SK-N-SH treated with all-trans-retinoic acid at 6 μM for 48 hours (cell line): ENCODE measurements around the gene SLC4A1AP.

Source experiments
- ATAC-seq: fragments of 200-7000 bp; cut with Tn5 transposase; 3 replicates; pipeline ENCODE4 v1.9.1; 2020; ENCODE audit warnings: mild to moderate bottlenecking, moderate library complexity
- ARNTL ChIP-seq: fragments of 450-650 bp; formaldehyde crosslinking; IDR thresholded peaks from 2 replicates; pipeline ENCODE4 v1.5.0; 2020; ENCODE audit warnings: low read depth, mild to moderate bottlenecking, moderate library complexity, borderline replicate concordance
- BACH2 ChIP-seq: fragments of 250-450 bp; sonication (Bioruptor Pico); IDR thresholded peaks from 2 replicates; pipeline ENCODE4 v1.9.0; 2021; ENCODE audit warnings: mild to moderate bottlenecking, borderline replicate concordance
- CSDC2 ChIP-seq: fragments of 250-450 bp; sonication (Bioruptor Pico); IDR thresholded peaks from 2 replicates; pipeline ENCODE4 v1.5.0; 2020; ENCODE audit warnings: mild to moderate bottlenecking, moderate library complexity
- CSRNP3 ChIP-seq: fragments of 250-450 bp; sonication (Bioruptor Pico); IDR thresholded peaks from 2 replicates; pipeline ENCODE4 v1.5.1; 2021; ENCODE audit warnings: mild to moderate bottlenecking, moderate library complexity
- ESRRG ChIP-seq: fragments of 250-450 bp; sonication (Bioruptor Pico); IDR thresholded peaks from 2 replicates; pipeline ENCODE4 v1.6.1; 2021; ENCODE audit warnings: mild to moderate bottlenecking
- GLIS3 ChIP-seq: fragments of 250-450 bp; sonication (Bioruptor Pico); IDR thresholded peaks from 2 replicates; pipeline ENCODE4 v1.5.0; 2020; ENCODE audit warnings: mild to moderate bottlenecking, moderate library complexity
- ISL1 ChIP-seq: fragments of 250-450 bp; sonication (Bioruptor Pico); IDR thresholded peaks from 2 replicates; pipeline ENCODE4 v2.1.2; 2022; ENCODE audit warnings: mild to moderate bottlenecking, moderate library complexity
- OSR1 ChIP-seq: fragments of 250-450 bp; sonication (Bioruptor Pico); IDR thresholded peaks from 2 replicates; pipeline ENCODE4 v1.8.0; 2022; ENCODE audit warnings: moderate library complexity, mild to moderate bottlenecking, inconsistent platforms
- PATZ1 ChIP-seq: fragments of 250-450 bp; sonication (Bioruptor Pico); IDR thresholded peaks from 2 replicates; pipeline ENCODE4 v1.8.0; 2020; ENCODE audit warnings: mild to moderate bottlenecking, moderate library complexity, borderline replicate concordance
- RARB ChIP-seq: fragments of 250-450 bp; sonication (Bioruptor Pico); IDR thresholded peaks from 2 replicates; pipeline ENCODE4 v1.8.0; 2021; ENCODE audit warnings: mild to moderate bottlenecking, moderate library complexity
- TCF4 ChIP-seq: fragments of 250-450 bp; sonication (Bioruptor Pico); IDR thresholded peaks from 2 replicates; pipeline ENCODE4 v1.8.0; 2021; ENCODE audit warnings: mild to moderate bottlenecking, moderate library complexity, borderline replicate concordance
- TOX ChIP-seq: fragments of 250-450 bp; sonication (Bioruptor Pico); IDR thresholded peaks from 2 replicates; pipeline ENCODE4 v1.8.0; 2021; ENCODE audit warnings: mild to moderate bottlenecking, moderate library complexity, borderline replicate concordance
- ZC3H10 ChIP-seq: fragments of 250-450 bp; sonication (Bioruptor Pico); IDR thresholded peaks from 2 replicates; pipeline ENCODE4 v1.5.1; 2021; ENCODE audit warnings: mild to moderate bottlenecking, moderate library complexity
- ZFP3 ChIP-seq: fragments of 250-450 bp; sonication (Bioruptor Pico); IDR thresholded peaks from 2 replicates; pipeline ENCODE4 v1.5.0; 2020; ENCODE audit warnings: mild to moderate bottlenecking, moderate library complexity
- ZFP30 ChIP-seq: fragments of 450-650 bp; formaldehyde crosslinking; IDR thresholded peaks from 2 replicates; pipeline ENCODE4 v1.5.0; 2022; ENCODE audit warnings: mild to moderate bottlenecking, moderate library complexity
- ZNF70 ChIP-seq: fragments of 450-650 bp; formaldehyde crosslinking; IDR thresholded peaks from 2 replicates; pipeline ENCODE4 v1.5.0; 2020; ENCODE audit warnings: mild to moderate bottlenecking, moderate library complexity
- TF ChIP-seq, protein P1 (sequence below): fragments of 250-450 bp; sonication (Bioruptor Pico); IDR thresholded peaks from 2 replicates; pipeline ENCODE4 v1.5.1; 2020; ENCODE audit warnings: low read depth, mild to moderate bottlenecking, moderate library complexity
- TF ChIP-seq, protein P2 (sequence below): fragments of 250-450 bp; sonication (Bioruptor Pico); IDR thresholded peaks from 2 replicates; pipeline ENCODE4 v1.8.0; 2021; ENCODE audit warnings: low read depth, mild to moderate bottlenecking, moderate library complexity, borderline replicate concordance
- TF ChIP-seq, protein P3 (sequence below): fragments of 250-450 bp; sonication (Bioruptor Pico); IDR thresholded peaks from 2 replicates; pipeline ENCODE4 v1.5.0; 2020; ENCODE audit warnings: mild to moderate bottlenecking, moderate library complexity

The SLC4A1AP gene

DNA sequence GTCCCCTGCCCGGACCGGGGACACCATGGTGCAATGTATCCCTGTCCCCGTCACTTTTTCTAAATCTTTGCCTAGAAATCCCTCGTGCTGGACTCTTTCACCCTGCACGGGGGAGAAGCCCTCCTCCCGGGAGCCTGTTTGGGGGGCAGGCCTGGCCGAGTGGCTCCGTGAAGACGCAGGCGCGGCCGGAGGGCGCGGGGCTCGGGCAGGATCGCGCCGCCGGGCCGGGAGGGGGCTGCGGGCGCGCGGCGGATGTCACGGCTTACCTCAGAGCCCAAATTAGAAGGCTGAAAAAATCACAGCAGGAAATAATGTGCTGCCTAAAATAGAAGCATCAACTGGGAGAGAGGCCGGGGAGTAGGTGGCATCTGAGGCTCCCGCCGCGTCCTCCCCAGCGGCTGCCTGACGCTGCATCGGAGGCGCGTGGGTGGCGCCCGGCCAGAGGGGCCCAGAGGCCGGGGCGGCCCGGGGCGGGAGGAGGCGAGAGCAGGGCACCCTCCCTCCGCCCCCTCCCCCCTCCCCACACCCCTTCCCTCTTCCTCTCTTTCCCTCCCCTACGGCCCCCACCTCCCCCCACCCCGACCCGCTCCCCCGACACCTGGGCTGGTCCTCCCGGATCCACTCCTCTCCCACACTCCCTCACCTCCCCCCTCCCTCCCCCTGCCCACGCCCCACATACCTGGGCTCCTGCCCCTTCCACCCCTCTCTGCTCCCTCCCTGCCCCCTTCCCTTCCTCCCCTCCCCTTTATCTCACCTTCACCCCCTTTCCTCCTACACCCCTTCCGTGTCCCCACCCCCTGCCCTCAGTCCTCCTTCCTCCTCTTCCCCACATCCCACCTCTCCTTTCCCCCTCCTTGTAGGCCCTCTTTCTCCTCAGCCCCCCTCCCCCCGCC is 51.9 kb downstream of the SLC4A1AP start:
- TF ChIP-seq ZNF70 (no peak), PATZ1 (0 out of 2 replicates have a peak, but pooled peaks have one; percentile 23)
- ATAC-seq, result peak; percentile 70

DNA sequence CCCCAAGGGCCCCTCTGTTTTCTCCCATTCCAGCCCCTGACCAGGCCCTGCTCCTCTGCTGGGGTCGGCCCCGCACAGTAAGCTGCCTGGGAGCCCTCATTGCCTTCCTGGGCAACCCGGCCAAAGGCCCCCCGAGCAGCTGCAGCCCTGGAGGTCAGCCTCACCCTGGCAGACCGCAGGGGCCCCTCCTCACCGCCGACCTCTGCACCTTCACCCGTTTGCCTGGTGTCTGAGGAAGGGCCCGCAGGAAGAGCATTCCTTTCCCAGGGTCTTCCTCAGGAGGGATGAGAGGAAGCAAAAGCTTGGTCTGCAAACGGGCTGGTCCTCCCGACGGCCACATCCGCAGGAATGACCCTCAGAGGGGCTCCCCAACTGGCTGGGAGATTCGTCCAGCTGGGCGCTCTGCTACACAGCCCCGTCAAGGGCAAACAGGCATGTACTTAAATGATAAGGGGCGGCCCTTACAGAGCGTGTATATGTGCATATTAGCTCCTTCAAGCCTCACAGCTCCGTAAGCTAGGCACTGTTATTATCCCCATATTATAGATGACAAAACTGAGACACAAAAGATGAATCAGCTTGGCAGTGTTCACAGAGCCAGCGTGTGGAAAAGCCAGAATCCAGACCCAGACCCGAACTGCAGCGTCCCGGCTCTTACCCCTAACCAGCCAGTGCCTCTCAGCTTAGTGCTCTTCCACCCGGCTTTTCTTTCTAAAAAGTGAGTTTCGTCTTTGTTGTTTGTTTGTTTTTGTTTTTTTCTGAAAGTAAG is 52.8 kb downstream of the SLC4A1AP start:
- no peak for ATAC-seq
- TF ChIP-seq CSRNP3 (CRISPR knock-in tag) (no peak), ZFP3 (CRISPR knock-in tag) (no peak), TCF4 (CRISPR knock-in tag) (no peak), TOX (no peak), BACH2 (no peak), ZNF70 (no peak), ZFP30 (no peak), RARB (CRISPR knock-in tag) (no peak), ISL1 (CRISPR knock-in tag) (no peak), ESRRG (CRISPR knock-in tag) (no peak), ARNTL (CRISPR knock-in tag) (no peak), ZC3H10 (no peak), OSR1 (no peak), GLIS3 (CRISPR knock-in tag) (no peak), CSDC2 (no peak), PATZ1 (no peak)
- TF ChIP-seq, protein P1, sequence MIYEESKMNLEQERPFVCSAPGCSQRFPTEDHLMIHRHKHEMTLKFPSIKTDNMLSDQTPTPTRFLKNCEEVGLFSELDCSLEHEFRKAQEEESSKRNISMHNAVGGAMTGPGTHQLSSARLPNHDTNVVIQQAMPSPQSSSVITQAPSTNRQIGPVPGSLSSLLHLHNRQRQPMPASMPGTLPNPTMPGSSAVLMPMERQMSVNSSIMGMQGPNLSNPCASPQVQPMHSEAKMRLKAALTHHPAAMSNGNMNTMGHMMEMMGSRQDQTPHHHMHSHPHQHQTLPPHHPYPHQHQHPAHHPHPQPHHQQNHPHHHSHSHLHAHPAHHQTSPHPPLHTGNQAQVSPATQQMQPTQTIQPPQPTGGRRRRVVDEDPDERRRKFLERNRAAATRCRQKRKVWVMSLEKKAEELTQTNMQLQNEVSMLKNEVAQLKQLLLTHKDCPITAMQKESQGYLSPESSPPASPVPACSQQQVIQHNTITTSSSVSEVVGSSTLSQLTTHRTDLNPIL (CRISPR knock-in tag), result no peak
- TF ChIP-seq, protein P2, sequence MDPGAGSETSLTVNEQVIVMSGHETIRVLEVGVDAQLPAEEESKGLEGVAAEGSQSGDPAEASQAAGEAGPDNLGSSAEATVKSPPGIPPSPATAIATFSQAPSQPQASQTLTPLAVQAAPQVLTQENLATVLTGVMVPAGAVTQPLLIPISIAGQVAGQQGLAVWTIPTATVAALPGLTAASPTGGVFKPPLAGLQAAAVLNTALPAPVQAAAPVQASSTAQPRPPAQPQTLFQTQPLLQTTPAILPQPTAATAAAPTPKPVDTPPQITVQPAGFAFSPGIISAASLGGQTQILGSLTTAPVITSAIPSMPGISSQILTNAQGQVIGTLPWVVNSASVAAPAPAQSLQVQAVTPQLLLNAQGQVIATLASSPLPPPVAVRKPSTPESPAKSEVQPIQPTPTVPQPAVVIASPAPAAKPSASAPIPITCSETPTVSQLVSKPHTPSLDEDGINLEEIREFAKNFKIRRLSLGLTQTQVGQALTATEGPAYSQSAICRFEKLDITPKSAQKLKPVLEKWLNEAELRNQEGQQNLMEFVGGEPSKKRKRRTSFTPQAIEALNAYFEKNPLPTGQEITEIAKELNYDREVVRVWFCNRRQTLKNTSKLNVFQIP (CRISPR knock-in tag), result no peak
- TF ChIP-seq, protein P3, sequence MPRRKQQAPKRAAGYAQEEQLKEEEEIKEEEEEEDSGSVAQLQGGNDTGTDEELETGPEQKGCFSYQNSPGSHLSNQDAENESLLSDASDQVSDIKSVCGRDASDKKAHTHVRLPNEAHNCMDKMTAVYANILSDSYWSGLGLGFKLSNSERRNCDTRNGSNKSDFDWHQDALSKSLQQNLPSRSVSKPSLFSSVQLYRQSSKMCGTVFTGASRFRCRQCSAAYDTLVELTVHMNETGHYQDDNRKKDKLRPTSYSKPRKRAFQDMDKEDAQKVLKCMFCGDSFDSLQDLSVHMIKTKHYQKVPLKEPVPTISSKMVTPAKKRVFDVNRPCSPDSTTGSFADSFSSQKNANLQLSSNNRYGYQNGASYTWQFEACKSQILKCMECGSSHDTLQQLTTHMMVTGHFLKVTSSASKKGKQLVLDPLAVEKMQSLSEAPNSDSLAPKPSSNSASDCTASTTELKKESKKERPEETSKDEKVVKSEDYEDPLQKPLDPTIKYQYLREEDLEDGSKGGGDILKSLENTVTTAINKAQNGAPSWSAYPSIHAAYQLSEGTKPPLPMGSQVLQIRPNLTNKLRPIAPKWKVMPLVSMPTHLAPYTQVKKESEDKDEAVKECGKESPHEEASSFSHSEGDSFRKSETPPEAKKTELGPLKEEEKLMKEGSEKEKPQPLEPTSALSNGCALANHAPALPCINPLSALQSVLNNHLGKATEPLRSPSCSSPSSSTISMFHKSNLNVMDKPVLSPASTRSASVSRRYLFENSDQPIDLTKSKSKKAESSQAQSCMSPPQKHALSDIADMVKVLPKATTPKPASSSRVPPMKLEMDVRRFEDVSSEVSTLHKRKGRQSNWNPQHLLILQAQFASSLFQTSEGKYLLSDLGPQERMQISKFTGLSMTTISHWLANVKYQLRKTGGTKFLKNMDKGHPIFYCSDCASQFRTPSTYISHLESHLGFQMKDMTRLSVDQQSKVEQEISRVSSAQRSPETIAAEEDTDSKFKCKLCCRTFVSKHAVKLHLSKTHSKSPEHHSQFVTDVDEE (CRISPR knock-in tag), result no peak
